GM20000 (cell line): ENCODE data around the gene PROS1.
"Not testable (repeated sequence)": the region's sequence is repeated elsewhere in the genome, so short reads cannot be mapped to it uniquely, and the experiment has no call there.

ENCODE experiments used
- DNase-seq: peaks from one replicate; pipeline ENCODE4 v3.0.0; 2012; ENCODE audit warnings: low spot score
- CTCF ChIP-seq: IDR thresholded peaks from 2 replicates; pipeline ENCODE4 v1.5.1; 2012; ENCODE audit warnings: mild to moderate bottlenecking, control low read depth; ENCODE audit errors: extremely low read depth, missing control alignments

PROS1 gene

GRCh38 chr3:93861017-93861416 lies 112.7 kb downstream of the PROS1 start:
- no peak for DNase-seq
- TF ChIP-seq CTCF = no peak

GRCh38 chr3:93855401-93855800 lies 118.3 kb downstream of the PROS1 start:
- DNase-seq = no peak
- no peak for TF ChIP-seq CTCF

- DNase-seq = not testable (repeated sequence)
These were observed 121.5 kb downstream of the PROS1 start for GRCh38 chr3:93852228-93852627.

- no peak for TF ChIP-seq CTCF
- no peak for DNase-seq
These were observed 129.7 kb downstream of the PROS1 start for GRCh38 chr3:93843981-93844380.

GRCh38 chr3:93839193-93839592 lies 134.5 kb downstream of the PROS1 start:
- DNase-seq = not testable (repeated sequence)
